Thyroid gland (tissue), 4 donors: ENCODE measurements around the gene P4HA3. TPM values are rescaled to one million over a fixed set of nuclear protein-coding genes. Genes with fewer than 3 reads are reported as not detected.

Source experiments
- DNase-seq, 2 donors: peaks; one replicate each; pipeline ENCODE4 v3.0.0-alpha.2; 2019
- H3K27ac ChIP-seq, 3 donors: fragments of 200-600 bp; sonication (generic); 1 replicate in 2 of 3; 2 replicates in 1 of 3; pipeline ENCODE4 v1.5.1; 2016 to 2019; ENCODE audit warnings: mild to moderate bottlenecking in 1 of 3, moderate library complexity in 1 of 3
- H3K27me3 ChIP-seq: fragments of 200-600 bp; sonication (generic); one replicate; pipeline ENCODE4 v1.5.1; 2019
- H3K36me3 ChIP-seq, 2 donors: fragments of 200-600 bp; sonication (generic); one replicate each; pipeline ENCODE4 v1.5.1; 2016 to 2019
- H3K4me1 ChIP-seq, 2 donors: fragments of 200-600 bp; sonication (generic); one replicate each; pipeline ENCODE4 v1.5.1; 2017 to 2019
- H3K4me3 ChIP-seq, 3 donors: fragments of 200-600 bp; sonication (generic); replicated peaks in 1 of 3; 1 replicate in 2 of 3; 2 replicates in 1 of 3; pipeline ENCODE4 v1.5.1; 2016; ENCODE audit warnings: mild to moderate bottlenecking in 1 of 3
- H3K9me3 ChIP-seq: fragments of 200-600 bp; sonication (generic); one replicate; pipeline ENCODE4 v1.5.1; 2017
- POLR2A ChIP-seq, 2 donors: fragments of 450-650 bp; IDR thresholded peaks; one replicate each; pipeline ENCODE4 v1.6.1; 2017; ENCODE audit warnings: antibody characterized with exemption in 2 of 2, mild to moderate bottlenecking in 2 of 2, moderate library complexity in 1 of 2
- WGBS, 2 donors: methylation state at CpG; one replicate each; pipeline ENCODE4 v1.1.5; 2017; 5-methylcytosine and 5-hydroxymethylcytosine counted together
- intact Hi-C: fragments of 100-400 bp; cut with DNase I; formaldehyde crosslinking; loops from one replicate; pipeline ENCODE4 v1.15.1; 2023
- total RNA-seq, 4 donors: library from RNA; depleted of rRNA; stranded (reverse); fragments of >200 nt; gene quantifications; one replicate each; pipeline ENCODE4 v1.2.3, GENCODE V29; 2016
- TF ChIP-seq, protein P1 (sequence below), 6 experiments: fragments of 200-600 bp in 3 of 6; fragments of 450-650 bp in 3 of 6; sonication (generic) in 3 of 6; IDR thresholded peaks; one replicate each; pipeline ENCODE4 v1.5.1; 2016 to 2019; ENCODE audit warnings: antibody characterized with exemption in 6 of 6, mild to moderate bottlenecking in 2 of 6, inconsistent platforms in 1 of 6, moderate library complexity in 1 of 6

Gene P4HA3
- total RNA-seq, 4 donors from 2014 or later = 1.6 to 4.3 (median 2.7) TPM

- no peak for DNase-seq
- H3K4me3 ChIP-seq = no peak overlapping the region
- intact Hi-C loops = loop anchor here (10.0 kb wide), 2 partner anchors 131 to 321 kb away; no protein-coding TSS in a partner anchor
- H3K27me3 ChIP-seq = no peaks in the 10 kb centered on the region
- TF ChIP-seq, protein P1, sequence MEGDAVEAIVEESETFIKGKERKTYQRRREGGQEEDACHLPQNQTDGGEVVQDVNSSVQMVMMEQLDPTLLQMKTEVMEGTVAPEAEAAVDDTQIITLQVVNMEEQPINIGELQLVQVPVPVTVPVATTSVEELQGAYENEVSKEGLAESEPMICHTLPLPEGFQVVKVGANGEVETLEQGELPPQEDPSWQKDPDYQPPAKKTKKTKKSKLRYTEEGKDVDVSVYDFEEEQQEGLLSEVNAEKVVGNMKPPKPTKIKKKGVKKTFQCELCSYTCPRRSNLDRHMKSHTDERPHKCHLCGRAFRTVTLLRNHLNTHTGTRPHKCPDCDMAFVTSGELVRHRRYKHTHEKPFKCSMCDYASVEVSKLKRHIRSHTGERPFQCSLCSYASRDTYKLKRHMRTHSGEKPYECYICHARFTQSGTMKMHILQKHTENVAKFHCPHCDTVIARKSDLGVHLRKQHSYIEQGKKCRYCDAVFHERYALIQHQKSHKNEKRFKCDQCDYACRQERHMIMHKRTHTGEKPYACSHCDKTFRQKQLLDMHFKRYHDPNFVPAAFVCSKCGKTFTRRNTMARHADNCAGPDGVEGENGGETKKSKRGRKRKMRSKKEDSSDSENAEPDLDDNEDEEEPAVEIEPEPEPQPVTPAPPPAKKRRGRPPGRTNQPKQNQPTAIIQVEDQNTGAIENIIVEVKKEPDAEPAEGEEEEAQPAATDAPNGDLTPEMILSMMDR (IDR thresholded peaks at IDR 0.05) = no peak
- TF ChIP-seq POLR2A (IDR thresholded peaks at IDR 0.05) = no peak
- peaks cover 17 to 34% of the 10 kb centered on the region in 2 donors for H3K36me3 ChIP-seq
- H3K4me1 ChIP-seq = peaks cover 9 to 19% of the 10 kb centered on the region in 2 donors
- H3K27ac ChIP-seq = no peak overlapping the region
- 85 to 91% methylated on average over 8 of the region's 8 CpGs for WGBS, 2 donors
- H3K9me3 ChIP-seq = no peaks in the 10 kb centered on the region
Measured at GRCh38 chr11:74253361-74253760, 58.1 kb downstream of the P4HA3 start.

DNA sequence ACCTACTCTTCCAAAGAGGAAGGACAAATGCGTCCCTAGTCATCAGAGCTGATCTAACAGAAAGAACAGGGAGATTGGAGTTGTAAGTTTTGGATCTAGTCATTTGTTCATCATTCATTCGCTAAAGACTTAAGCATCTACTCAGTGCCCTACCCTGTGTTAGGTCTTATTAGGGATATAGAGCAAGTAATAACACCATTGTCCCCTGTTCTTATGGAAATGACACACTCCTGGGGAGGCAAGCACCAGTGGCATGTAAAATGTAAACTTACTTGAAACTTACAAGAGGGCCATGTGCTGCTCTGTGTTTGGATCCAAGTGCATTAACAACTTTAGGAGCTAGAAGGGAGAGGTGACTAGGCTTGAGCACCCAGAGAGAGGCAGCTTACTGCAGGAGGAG, 61.9 kb downstream of the P4HA3 start:
- no peak overlapping the region for H3K4me3 ChIP-seq
- DNase-seq = no peak
- H3K36me3 ChIP-seq = peaks cover 20 to 33% of the 10 kb centered on the region in 2 donors

DNA sequence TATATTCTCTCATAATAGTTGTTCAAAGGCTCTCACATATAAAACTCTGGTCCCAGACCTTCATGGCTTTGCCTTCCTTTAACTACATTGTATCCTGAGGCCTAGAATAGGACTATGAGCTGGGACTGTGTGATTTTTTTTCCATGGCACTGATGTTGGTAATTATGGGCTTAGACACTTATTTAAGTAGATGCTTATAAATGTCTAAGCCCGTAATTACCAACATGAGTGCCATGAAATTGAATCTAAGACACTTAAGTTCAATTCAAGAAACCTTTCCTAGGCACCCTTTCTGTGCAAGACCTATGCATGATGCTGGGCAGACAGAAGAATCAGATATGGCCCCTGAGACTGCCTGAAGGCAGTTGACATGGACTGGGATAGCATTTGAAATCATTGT, 63.0 kb downstream of the P4HA3 start:
- TF ChIP-seq, protein P1 (IDR thresholded peaks at IDR 0.05) = no peak
- TF ChIP-seq POLR2A (IDR thresholded peaks at IDR 0.05) = no peak
- Histone ChIP-seq H3K9me3 (no peaks in the 10 kb centered on the region), H3K27me3 (no peaks in the 10 kb centered on the region), H3K4me3 (no peak overlapping the region), H3K27ac (no peak overlapping the region), H3K4me1 (no peaks in the 10 kb centered on the region), H3K36me3 (peaks cover 13 to 23% of the 10 kb centered on the region in 2 donors)
- intact Hi-C loops = no loop called here
- 96 to 100% methylated on average over 1 of the region's 1 CpG for WGBS, 2 donors
- no peak for DNase-seq

More for the DNA sequence above, 61.9 kb downstream of the P4HA3 start:
- no peaks in the 10 kb centered on the region for H3K4me1 ChIP-seq
- TF ChIP-seq POLR2A (IDR thresholded peaks at IDR 0.05) = no peak
- TF ChIP-seq, protein P1 (IDR thresholded peaks at IDR 0.05) = no peak
- intact Hi-C loops = no loop called here
- no peak overlapping the region for H3K27ac ChIP-seq
- 92 to 100% methylated on average over 2 of the region's 2 CpGs for whole genome bisulfite sequencing, 2 donors
- no peaks in the 10 kb centered on the region for H3K27me3 ChIP-seq
- H3K9me3 ChIP-seq = no peaks in the 10 kb centered on the region

- H3K27me3 ChIP-seq = no peaks in the 10 kb centered on the region
- TF ChIP-seq, protein P1 (IDR thresholded peaks at IDR 0.05) = no peak
- TF ChIP-seq POLR2A (IDR thresholded peaks at IDR 0.05) = no peak
- intact Hi-C loops = no loop called here
- H3K27ac ChIP-seq = no peak overlapping the region
- DNase-seq = no peak
- WGBS, 2 donors = 90 to 93% methylated on average over 1 of the region's 1 CpG
- no peak overlapping the region for H3K4me3 ChIP-seq
- no peaks in the 10 kb centered on the region for H3K9me3 ChIP-seq
- peaks cover 12 to 13% of the 10 kb centered on the region in 2 donors for H3K36me3 ChIP-seq
- no peaks in the 10 kb centered on the region for H3K4me1 ChIP-seq
Measured at GRCh38 chr11:74238243-74238642, 73.2 kb downstream of the P4HA3 start.

DNA sequence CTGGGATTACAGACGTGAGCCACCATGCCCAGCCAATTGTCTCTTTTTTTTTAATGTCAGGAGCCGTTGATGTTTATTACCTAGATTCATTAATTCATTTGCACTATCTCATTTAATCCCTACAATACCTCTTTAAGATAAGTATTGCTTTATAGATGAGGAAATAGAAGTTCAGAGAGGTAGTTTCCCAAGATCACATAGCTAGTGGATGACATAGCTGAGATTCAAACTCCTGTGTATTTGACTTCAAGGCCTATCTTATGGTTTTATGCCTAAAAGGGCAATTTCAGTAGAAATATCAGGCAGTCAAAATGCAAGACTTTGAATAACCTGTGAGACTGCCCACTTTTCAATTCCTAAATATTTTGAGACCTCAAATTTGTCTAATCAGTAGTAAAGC, 73.9 kb downstream of the P4HA3 start:
- intact Hi-C loops = no loop called here
- Histone ChIP-seq H3K36me3 (peaks cover 12 to 13% of the 10 kb centered on the region in 2 donors), H3K4me1 (peaks cover 2 to 6% of the 10 kb centered on the region in 2 donors), H3K27ac (no peak overlapping the region), H3K27me3 (no peaks in the 10 kb centered on the region), H3K4me3 (no peak overlapping the region), H3K9me3 (no peaks in the 10 kb centered on the region)
- TF ChIP-seq, protein P1 (IDR thresholded peaks at IDR 0.05) = no peak
- no peak for TF ChIP-seq POLR2A (IDR thresholded peaks at IDR 0.05)
- DNase-seq = no peak
- WGBS, 2 donors = 93 to 100% methylated on average over 2 of the region's 2 CpGs
